Neural progenitor cell (in vitro differentiated cells): ENCODE results near the gene JPH2.

Experiments
- CTCF ChIP-seq: fragments of 200-600 bp; sonication (generic); IDR thresholded peaks from 2 replicates; pipeline ENCODE4 v1.5.1; 2017; ENCODE audit warnings: antibody characterized with exemption, mild to moderate bottlenecking
- EZH2phosphoT487 ChIP-seq: fragments of 200-600 bp; sonication (generic); IDR thresholded peaks from 2 replicates; pipeline ENCODE4 v1.6.1; 2017; ENCODE audit warnings: antibody characterized with exemption

GRCh38 chr20:44223721-44224120 lies 36.7 kb upstream of the JPH2 start:
- no peak for TF ChIP-seq EZH2phosphoT487
- no peak for TF ChIP-seq CTCF
